CD4-positive, alpha-beta T cell (primary cell): ENCODE measurements around the gene MORN2. TPM values are rescaled to one million over a fixed set of nuclear protein-coding genes. Genes with fewer than 3 reads are reported as not detected.

Experiments
- ATAC-seq: fragments of 200-7000 bp; cut with Tn5 transposase; one replicate; pipeline ENCODE4 v1.10.0; 2022; ENCODE audit warnings: mild to moderate bottlenecking; ENCODE audit not compliant: poor library complexity
- CTCF ChIA-PET: fragments of 350-600 bp; sonication (Branson Sonifier 250); formaldehyde crosslinking; loops from one replicate; lab custom pipeline; 2021; ENCODE audit warnings: antibody characterized with exemption, inconsistent platforms; lab: Charles Lee
- POLR2A ChIA-PET: fragments of 350-600 bp; sonication (Branson Sonifier 250); formaldehyde crosslinking; loops from one replicate; lab custom pipeline; 2021; ENCODE audit warnings: antibody characterized with exemption, inconsistent platforms; lab: Charles Lee
- DNase-seq, 14 experiments: peaks; one replicate each; pipeline ENCODE4 v3.0.0-alpha.2; 2013 to 2020; ENCODE audit warnings: mixed read lengths in 2 of 14
- H3K27ac ChIP-seq, 2 donors: one replicate each; pipeline versions ENCODE4 v1.5.1 to v1.7.0; 2013; ENCODE audit warnings: low read length in 2 of 2, low read depth in 1 of 2, mild to moderate bottlenecking in 1 of 2
- H3K27me3 ChIP-seq, 2 experiments: 1 replicate in 1 of 2; 2 replicates in 1 of 2; pipeline versions ENCODE4 v1.6.1 to v1.7.0; 2013; ENCODE audit warnings: low read length in 2 of 2, control low read depth in 1 of 2, mild to moderate bottlenecking in 1 of 2, moderate library complexity in 1 of 2; ENCODE audit not compliant: insufficient read depth in 2 of 2, control insufficient read depth in 1 of 2
- H3K36me3 ChIP-seq: one replicate; pipeline ENCODE4 v1.6.1; 2013; ENCODE audit warnings: low read length, control low read depth; ENCODE audit not compliant: insufficient read depth
- H3K4me1 ChIP-seq: one replicate; pipeline ENCODE4 v1.6.1; 2013; ENCODE audit warnings: low read length, control low read depth; ENCODE audit not compliant: insufficient read depth
- H3K4me3 ChIP-seq: one replicate; pipeline ENCODE4 v1.5.1; 2013; ENCODE audit warnings: mild to moderate bottlenecking, low read length, moderate library complexity
- H3K9me3 ChIP-seq, 2 experiments: 1 replicate in 1 of 2; 2 replicates in 1 of 2; pipeline versions ENCODE4 v1.6.1 to v1.7.0; 2013; ENCODE audit warnings: low read length in 2 of 2, mild to moderate bottlenecking in 2 of 2, control low read depth in 1 of 2, moderate library complexity in 1 of 2; ENCODE audit not compliant: control insufficient read depth in 1 of 2, insufficient read depth in 1 of 2
- H3K27ac Mint-ChIP-seq: one replicate; pipeline ENCODE4 v1.8.0; 2020; ENCODE audit warnings: mixed read lengths
- H3K27me3 Mint-ChIP-seq: one replicate; pipeline ENCODE4 v1.8.0; 2021; ENCODE audit warnings: mixed read lengths
- H3K36me3 Mint-ChIP-seq: one replicate; pipeline ENCODE4 v1.8.0; 2021; ENCODE audit warnings: low read depth, mixed read lengths
- H3K4me1 Mint-ChIP-seq: one replicate; pipeline ENCODE4 v1.8.0; 2021; ENCODE audit warnings: low read depth, mixed read lengths
- H3K4me3 Mint-ChIP-seq: one replicate; pipeline ENCODE4 v1.8.0; 2020; ENCODE audit warnings: mild to moderate bottlenecking, mixed read lengths
- H3K9me3 Mint-ChIP-seq: one replicate; pipeline ENCODE4 v1.8.0; 2020; ENCODE audit warnings: mixed read lengths
- CTCF ChIP-seq: fragments of 200-600 bp; IDR thresholded peaks from one replicate; pipeline ENCODE4 v1.8.0; 2022; ENCODE audit warnings: antibody characterized with exemption, mild to moderate bottlenecking
- intact Hi-C, 2 experiments: fragments of 100-400 bp; cut with DNase I in 1 of 2; cut with micrococcal nuclease in 1 of 2; formaldehyde crosslinking; loops; one replicate each; pipeline versions ENCODE4 v1.15.1 to v1.9.0; 2023 to 2025; cut with DNase I, micrococcal nuclease
- total RNA-seq, 174 experiments: library from RNA in 2 of 174; stranded (reverse) in 2 of 174; gene quantifications; one replicate each; pipeline ENCODE4 v1.2.3 and lab custom pipeline; 2021 to 2026

The MORN2 gene
- total RNA-seq, 2 experiments from 2014 or later, result 2.1 to 2.6 TPM

DNA sequence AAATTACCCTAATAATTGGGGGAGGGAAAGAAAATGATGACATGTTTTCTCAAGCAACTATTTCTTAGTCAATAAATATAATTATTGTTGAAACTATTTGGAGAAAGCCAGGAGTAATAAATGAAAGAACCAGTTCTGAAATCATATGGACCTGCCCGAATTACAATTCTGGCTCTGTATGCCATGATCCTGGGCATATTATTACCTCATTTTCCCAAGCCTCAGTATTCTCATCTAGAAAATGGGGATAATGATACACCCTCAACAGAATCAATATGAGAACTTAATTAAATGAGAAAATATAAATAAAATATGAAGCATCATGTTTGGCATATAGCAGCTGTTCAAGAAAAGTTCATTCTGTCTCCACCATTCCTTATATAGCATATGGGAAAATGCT, 36.8 kb downstream of the MORN2 start:
- Mint-ChIP-seq H3K27ac (no peak overlapping the region), H3K36me3 (no peaks in the 10 kb centered on the region), H3K4me1 (peaks cover 8% of the 10 kb centered on the region), H3K27me3 (no peaks in the 10 kb centered on the region), H3K4me3 (no peak overlapping the region), H3K9me3 (no peaks in the 10 kb centered on the region)
- Histone ChIP-seq H3K27me3 (no peaks in the 10 kb centered on the region), H3K4me1 (no peaks in the 10 kb centered on the region), H3K4me3 (no peak overlapping the region), H3K27ac (no peak overlapping the region), H3K9me3 (no peaks in the 10 kb centered on the region), H3K36me3 (no peaks in the 10 kb centered on the region)
- no peak for ATAC-seq
- ChIA-PET CTCF (interaction anchor here (1.6 kb wide), 1 partner anchor 11 kb away, joined by 3 read pairs; no protein-coding TSS in a partner anchor), POLR2A (no interaction called here)
- no peak for TF ChIP-seq CTCF
- intact Hi-C loops, result no loop called here
- no peak for DNase-seq

GRCh38 chr2:38922389-38922788, 46.6 kb downstream of the MORN2 start:
- Histone ChIP-seq H3K36me3 (no peaks in the 10 kb centered on the region), H3K4me3 (no peak overlapping the region), H3K27me3 (no peaks in the 10 kb centered on the region), H3K4me1 (no peaks in the 10 kb centered on the region), H3K9me3 (no peaks in the 10 kb centered on the region), H3K27ac (no peak overlapping the region)
- Mint-ChIP-seq H3K27ac (no peak overlapping the region), H3K4me1 (no peaks in the 10 kb centered on the region), H3K27me3 (no peaks in the 10 kb centered on the region), H3K36me3 (no peaks in the 10 kb centered on the region), H3K9me3 (no peaks in the 10 kb centered on the region), H3K4me3 (no peak overlapping the region)
- POLR2A ChIA-PET, result no interaction called here
- DNase-seq (no peak), ATAC-seq (no peak)
- CTCF ChIA-PET, result no interaction called here
- TF ChIP-seq CTCF, result no peak
- intact Hi-C loops, result no loop called here

DNA sequence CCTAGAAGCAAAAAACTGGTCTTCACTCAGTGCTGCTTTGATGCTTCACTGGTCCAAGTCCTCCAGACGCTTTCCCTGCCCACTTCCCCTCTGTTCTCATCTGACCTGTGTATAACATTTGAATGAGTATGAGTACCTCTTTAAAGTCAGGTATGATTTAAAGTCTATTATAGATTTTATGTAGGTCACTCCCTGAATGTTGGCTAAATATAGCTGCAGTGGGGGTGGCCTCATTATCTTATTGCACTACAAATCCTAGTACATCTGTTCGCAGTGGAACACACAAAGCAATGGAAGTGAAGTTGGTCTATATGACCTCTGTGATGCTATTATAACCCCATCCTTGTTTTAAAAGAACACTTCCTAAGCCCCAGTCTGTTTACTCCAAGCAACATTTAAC, 47.1 kb downstream of the MORN2 start:
- H3K4me3 Mint-ChIP-seq, result no peak overlapping the region
- ATAC-seq (no peak), DNase-seq (no peak)
- no peaks in the 10 kb centered on the region for H3K36me3 Mint-ChIP-seq
- Histone ChIP-seq H3K27me3 (no peaks in the 10 kb centered on the region), H3K4me1 (no peaks in the 10 kb centered on the region), H3K9me3 (no peaks in the 10 kb centered on the region), H3K4me3 (no peak overlapping the region), H3K36me3 (no peaks in the 10 kb centered on the region), H3K27ac (no peak overlapping the region)
- no peaks in the 10 kb centered on the region for H3K27me3 Mint-ChIP-seq
- no peaks in the 10 kb centered on the region for H3K4me1 Mint-ChIP-seq
- no peak overlapping the region for H3K27ac Mint-ChIP-seq
- TF ChIP-seq CTCF, result no peak
- no peaks in the 10 kb centered on the region for H3K9me3 Mint-ChIP-seq
- CTCF ChIA-PET, result interaction anchor here (1.2 kb wide), 1 partner anchor 11 kb away, joined by 3 read pairs; no protein-coding TSS in a partner anchor
- intact Hi-C loops, result no loop called here
- POLR2A ChIA-PET, result no interaction called here
